ENCODE results near the gene MED9.
A peak's percentile ranks its signal among the peaks of the same experiment; 100 is the strongest.
"Not testable (repeated sequence)": the region's sequence is repeated elsewhere in the genome, so short reads cannot be mapped to it uniquely, and the experiment has no call there.

MED9 gene

DNA sequence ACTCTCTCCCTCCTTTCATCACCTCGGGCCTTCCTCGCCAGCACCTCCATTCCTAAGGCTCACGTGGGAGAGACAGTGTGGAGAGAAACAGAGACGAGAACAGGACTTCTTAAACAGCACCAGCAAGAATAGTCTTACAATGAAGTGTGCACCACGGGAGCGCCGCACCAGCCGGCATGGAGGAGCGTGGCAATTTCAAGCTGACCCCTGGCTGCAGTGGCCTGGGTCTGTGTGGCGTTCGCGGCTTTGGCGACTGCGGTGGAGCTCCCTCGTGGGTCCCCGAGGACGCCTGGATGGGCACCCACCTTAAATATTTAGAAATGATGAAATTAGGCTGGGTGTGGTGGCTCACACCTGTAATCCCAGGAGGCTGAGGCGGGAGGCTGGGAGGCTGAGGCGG lies 20.5 kb upstream of the MED9 start:
- no peak for DNase-seq

DNA sequence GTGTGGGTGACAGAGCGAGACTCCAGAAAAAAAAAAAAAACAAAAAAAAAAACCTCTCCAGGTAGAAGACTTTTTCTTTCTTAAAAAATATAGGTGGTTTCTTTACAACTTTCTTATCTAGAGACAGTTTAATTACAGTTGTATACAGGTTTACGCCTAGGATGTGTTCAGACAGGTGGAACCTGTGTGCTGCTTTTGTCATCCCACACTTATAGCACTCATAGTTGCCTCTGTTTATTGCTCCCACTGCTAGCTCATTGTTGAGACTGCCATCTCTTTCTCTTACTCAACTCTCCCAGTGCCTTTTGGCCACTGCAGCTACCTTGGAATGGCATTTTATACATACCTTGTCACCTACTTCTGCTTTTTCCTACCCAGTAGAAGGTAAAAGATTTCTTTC lies 19.1 kb upstream of the MED9 start:
- DNase-seq = no peak

DNA sequence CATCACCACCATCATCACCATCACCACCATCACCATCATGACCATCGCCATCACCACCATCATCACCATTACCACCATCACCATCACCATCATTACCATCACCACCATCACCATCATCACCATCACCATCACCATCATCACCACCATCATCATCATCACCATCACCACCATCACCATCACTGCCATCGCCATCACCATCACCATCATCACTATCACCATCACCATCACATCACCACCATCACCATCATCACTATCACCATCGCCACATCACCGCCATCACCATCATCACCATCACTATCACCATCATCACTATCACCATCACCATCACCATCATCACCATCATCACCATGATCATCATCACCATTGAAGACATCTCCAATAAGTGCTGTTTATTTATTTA lies 16.8 kb upstream of the MED9 start:
- DNase-seq = no peak

DNA sequence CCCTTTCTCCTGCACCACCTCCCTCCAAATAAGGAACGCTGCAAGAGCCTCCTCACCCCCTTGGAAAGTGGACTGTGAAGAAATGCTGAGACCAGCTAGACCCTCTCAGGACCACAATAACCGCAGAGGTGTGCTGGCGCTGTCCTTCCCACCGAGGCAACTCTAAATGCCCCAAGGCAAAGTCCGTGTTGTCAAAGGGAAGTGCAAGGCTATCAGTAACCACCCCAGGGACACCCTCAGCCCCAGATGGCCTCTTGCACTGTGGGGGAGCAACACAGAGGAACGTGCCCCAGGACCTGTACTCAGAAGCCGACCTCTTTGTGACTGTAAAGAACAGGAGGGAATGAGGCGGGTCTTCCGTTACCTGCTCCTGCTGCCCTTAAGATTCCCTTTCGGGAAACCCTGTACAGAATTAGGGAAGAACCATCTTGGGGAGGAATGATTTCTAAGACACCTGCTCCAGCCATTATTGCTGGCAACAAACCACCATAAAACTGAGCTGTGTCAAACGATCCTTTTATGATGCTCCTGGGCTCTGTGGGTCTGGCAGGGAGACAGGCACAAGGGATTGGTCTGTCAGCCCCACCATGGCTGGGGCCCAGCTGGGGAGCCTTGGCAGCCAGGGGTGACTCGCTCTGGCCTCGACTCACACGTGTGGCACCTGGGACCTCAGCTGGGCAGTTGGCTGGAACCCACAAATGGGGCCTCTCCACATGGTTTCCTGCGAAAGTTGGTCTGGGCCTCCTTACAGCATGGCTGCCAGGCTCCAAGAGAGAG lies 14.6 kb upstream of the MED9 start:
- DNase-seq = no peak

- no peak for DNase-seq
Measured at GRCh38 chr17:17463821-17464220, 13.0 kb upstream of the MED9 start.

DNA sequence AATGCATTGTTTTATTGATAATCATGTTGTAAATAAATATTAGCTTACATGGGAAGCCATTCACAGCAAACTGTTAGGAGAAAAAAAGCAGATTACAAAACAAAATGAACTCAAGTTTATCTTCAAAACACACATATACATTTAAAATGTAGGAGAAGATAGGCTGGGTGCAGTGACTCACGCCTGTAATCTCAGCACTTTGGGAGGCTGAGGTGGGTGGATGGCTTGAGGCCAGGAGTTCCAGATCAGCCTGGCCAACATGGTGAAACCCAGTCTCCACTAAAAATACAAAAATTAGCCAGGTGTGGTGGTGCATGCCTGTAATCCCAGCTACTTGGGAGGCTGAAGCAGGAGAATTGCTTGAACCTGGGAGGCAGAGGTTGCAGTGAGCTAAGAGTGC lies 10.9 kb upstream of the MED9 start:
- not testable (repeated sequence) for DNase-seq

GRCh38 chr17:17466511-17466910 lies 10.3 kb upstream of the MED9 start:
- DNase-seq = no peak

GRCh38 chr17:17467016-17467415 lies 9.8 kb upstream of the MED9 start:
- no peak for DNase-seq

DNA sequence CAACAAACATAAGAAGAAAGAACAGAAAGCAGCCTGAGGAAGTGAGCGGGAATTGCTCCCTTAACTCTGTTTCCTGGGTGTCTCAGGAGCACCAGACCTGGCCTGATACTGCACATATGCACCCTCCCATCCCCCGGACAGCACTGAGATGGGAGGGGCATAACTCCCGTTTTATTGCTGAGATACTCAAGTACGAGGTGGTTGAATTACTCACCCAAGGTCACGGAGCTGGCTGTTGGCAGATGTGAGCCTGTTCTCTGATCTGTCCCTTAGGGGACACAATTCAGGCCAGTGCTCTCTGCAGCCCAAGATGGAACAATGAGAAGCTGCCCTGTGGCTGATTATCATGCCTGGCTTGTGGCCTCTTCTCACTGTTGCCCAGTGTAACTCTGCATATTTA lies 9.1 kb upstream of the MED9 start:
- no peak for DNase-seq

DNA sequence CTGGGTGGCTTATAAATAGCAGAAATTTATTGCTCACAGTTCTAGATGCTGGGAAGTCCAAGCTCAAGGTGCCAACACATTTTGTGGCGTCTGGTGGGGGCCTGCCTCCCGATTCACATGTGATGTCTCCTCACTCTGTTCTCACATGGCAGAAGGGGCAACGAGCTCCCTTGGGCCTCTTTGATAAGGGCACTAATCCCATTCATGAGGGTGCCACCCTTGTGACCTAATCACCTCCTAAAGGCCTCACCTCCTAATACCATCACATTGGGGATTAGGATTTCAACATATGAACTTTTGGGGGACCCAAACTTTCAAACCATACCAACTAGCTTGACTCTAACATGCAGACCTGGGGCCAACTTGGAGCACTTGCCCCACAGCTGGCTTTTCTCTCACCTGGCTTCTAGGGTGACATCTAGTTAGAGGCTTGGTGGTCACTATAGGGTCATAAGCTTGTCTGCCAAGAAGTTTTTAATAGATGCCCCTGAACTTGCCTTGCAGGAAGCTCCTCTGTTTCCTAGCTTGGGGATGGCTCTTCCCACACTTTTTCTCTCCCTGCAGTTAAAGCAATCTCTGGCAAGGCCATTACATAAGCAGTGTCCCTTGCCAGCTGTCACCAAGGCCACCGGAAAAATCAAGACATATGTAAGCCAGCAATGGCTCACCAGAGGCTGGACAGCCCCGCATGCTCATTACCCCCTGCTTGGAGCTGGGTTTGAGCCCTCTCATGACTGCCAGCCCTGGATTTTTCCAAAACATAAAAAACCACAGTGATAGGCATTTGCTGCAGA lies 8.4 kb upstream of the MED9 start:
- DNase-seq = no peak

DNA sequence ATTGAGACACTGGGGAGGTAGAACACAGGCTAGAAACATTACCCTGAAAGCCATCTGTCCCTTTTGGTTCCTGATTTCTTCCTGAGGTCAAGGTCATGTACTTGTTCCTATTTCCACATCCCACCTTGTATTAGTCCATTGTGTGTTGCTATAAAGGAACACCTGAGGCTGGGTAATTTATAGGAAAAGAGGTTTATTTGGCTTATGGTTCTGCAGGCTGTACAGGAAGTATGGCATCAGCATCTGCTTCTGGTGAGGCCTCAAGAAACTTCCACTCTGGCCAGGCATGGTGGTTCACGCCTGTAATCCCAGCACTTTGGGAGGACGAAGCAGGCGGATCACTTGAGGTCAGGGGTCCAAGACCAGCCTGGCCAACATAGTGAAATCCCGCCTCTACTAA lies 7.4 kb upstream of the MED9 start:
- no peak for DNase-seq

DNA sequence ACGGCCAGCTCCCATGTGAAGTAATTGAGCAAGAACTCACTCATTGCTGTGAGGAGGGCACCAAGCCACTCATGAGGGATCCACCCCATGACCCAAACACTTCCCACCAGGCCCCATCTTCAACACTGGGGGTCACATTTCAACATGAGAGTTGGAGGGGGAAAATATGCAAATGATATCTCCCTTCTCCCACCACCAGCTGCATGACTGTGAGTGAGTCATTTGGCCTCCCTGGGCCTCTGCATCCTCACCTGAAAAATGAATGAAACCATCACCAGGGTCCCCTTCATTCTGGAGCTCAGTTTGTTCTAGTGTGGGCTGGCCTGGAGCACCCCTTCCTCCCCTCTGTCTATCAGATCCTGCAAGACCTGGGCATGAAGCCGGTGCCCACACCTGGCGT lies 6.8 kb upstream of the MED9 start:
- no peak for DNase-seq

DNA sequence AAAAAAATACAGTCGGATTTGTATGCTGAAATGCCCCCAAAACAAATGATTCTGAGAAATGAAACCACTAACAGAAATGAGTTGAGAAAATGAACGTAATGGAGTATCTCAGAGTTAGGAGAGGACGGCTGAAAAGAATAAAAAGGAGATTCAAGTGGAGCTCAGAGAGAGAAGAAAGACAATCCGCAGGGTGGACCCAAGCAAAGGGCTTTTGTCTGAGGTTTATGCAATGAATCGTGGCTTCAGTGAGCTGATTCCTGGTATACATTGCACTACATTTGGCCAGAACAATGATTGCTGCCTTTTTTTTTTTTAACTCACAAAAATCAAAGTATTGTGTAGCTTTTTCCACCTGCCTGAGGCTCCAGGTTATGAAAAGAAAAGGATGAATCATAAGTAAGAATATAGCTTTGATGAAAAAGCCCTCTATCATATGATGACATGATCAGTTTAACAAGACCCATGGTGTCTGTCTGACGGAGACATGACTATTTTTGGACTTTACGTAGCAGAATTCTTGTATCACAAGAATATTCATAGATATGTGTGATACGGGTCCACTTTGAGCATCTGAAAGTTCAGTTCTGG lies 4.4 kb upstream of the MED9 start:
- no peak for DNase-seq

DNA sequence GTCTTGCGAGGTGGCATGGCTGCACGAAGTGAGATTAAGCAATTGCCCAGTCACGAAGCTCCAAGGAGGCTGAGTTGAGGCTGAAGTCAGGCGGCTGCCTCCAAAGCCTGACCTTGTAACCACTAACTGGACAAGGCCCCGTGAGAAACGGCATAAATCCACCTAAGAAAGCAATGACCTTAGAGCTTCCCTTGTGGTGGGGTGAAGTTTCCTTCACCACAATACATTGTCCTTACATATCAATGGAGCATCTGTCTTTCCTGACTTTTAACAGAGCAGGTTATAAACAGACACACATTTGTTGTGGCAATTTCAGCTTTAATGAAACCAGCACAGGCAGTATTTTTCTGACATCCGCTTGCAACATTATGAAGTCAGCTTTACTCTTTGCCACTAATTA lies 2.5 kb upstream of the MED9 start:
- DNase-seq = no peak

GRCh38 chr17:17479209-17479608 lies 2.4 kb downstream of the MED9 start:
- DNase-seq = no peak

- DNase-seq = no peak
Measured at GRCh38 chr17:17480593-17481148, 3.9 kb downstream of the MED9 start.

GRCh38 chr17:17481860-17482259 lies 5.1 kb downstream of the MED9 start:
- no peak for DNase-seq

DNA sequence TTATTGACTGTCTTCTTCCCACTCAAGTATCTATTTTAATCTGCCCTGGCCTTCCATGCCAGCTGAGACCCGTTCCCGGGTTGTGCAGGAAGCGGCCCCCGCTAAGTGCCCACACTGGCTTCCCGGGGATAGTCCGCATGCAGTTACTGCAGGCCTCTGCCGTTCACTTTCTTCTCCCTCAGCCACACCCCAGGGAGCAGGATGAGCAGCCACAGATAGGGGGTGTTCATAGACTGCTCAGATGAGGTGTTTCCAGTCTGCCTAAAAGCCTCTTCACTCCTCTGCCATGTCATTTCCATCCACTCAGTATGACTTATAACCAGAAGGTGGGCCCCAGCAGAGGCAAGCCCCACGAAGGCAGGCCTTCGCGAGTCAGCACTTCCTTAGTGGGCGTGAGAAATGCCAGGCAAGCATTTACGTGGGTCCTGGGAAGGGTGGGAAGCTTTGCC lies 7.7 kb downstream of the MED9 start:
- peak; percentile 44 to 46 (median 45) for DNase-seq

- DNase-seq = no peak
Measured at GRCh38 chr17:17485420-17485819, 8.6 kb downstream of the MED9 start.

DNA sequence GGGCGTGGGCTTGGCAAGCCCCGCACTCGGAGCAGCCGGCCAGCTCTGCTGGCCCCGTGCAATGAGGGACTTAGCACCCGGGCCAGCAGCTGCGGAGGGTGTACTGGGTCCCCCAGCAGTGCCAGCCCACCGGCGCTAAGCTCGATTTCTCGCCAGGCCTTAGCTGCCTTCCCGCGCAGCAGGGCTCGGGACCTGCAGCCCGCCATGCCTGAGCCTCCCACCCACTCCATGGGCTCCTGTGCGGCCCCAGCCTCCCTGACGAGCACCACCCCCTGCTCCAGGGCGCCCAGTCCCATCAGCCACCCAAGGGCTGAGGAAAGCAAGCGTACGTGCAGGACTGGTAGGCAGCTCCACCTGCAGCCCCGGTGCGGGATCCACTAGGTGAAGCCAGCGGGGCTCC lies 9.6 kb downstream of the MED9 start:
- not testable (repeated sequence) for DNase-seq

- DNase-seq = no peak
Measured at GRCh38 chr17:17487998-17488397, 11.2 kb downstream of the MED9 start.

GRCh38 chr17:17491031-17491471 lies 14.3 kb downstream of the MED9 start:
- DNase-seq = no peak

GRCh38 chr17:17491546-17491988 lies 14.8 kb downstream of the MED9 start:
- DNase-seq = no peak

- no peak for DNase-seq
Measured at GRCh38 chr17:17492085-17492484, 15.3 kb downstream of the MED9 start.

Data from suppressor macrophage treated with lipopolysaccharide for 1 hour (primary cell).